ENCODE results near the gene TLE6.
"Not testable (repeated sequence)": the region's sequence is repeated elsewhere in the genome, so short reads cannot be mapped to it uniquely, and the experiment has no call there.

TLE6 gene

DNA sequence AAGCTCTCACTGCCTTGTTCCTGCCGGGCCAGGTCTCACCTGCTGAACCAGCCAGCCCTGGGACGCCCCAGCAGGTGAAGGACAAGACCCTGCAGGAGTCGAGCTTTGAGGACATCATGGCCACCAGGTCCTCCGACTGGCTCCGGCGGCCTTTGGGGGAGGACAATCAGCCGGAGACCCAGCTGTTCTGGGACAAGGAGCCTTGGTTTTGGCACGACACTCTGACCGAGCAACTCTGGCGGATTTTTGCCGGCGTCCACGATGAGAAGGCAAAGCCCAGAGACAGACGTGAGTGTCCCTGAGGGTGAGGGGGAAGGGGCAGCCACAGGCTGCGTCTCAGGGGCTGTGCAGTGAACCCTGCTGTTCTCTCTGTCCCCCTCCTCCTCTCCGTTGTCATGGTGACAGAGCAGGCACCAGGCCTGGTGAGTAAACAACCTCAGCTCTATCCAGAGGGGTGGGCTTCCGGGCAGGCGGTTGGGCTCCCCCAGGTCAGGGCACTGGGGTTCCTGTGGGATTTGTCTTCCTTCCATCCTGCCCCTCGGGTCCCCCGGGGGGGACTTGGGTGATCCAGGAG is 9.7 kb downstream of the TLE6 start:
- Mint-ChIP-seq H3K4me3 (no peak overlapping the region), H3K27me3 (peaks cover 5% of the 10 kb centered on the region)

GRCh38 chr19:2987797-2988196 is 10.4 kb downstream of the TLE6 start:
- Mint-ChIP-seq H3K4me3 (no peak overlapping the region), H3K4me1 (no peaks in the 10 kb centered on the region), H3K36me3 (no peaks in the 10 kb centered on the region), H3K27ac (no peak overlapping the region), H3K27me3 (peaks cover 5% of the 10 kb centered on the region), H3K9me3 (no peaks in the 10 kb centered on the region)

More for the DNA sequence above, 9.7 kb downstream of the TLE6 start:
- no peaks in the 10 kb centered on the region for H3K4me1 Mint-ChIP-seq
- H3K36me3 Mint-ChIP-seq: no peaks in the 10 kb centered on the region
- no peak overlapping the region for H3K27ac Mint-ChIP-seq
- H3K9me3 Mint-ChIP-seq: no peaks in the 10 kb centered on the region

- H3K9me3 Mint-ChIP-seq: no peaks in the 10 kb centered on the region
- H3K27me3 Mint-ChIP-seq: no peaks in the 10 kb centered on the region
- no peak overlapping the region for H3K27ac Mint-ChIP-seq
- no peaks in the 10 kb centered on the region for H3K36me3 Mint-ChIP-seq
- no peaks in the 10 kb centered on the region for H3K4me1 Mint-ChIP-seq
- no peak overlapping the region for H3K4me3 Mint-ChIP-seq
These were observed 11.2 kb downstream of the TLE6 start for GRCh38 chr19:2988568-2988967.

DNA sequence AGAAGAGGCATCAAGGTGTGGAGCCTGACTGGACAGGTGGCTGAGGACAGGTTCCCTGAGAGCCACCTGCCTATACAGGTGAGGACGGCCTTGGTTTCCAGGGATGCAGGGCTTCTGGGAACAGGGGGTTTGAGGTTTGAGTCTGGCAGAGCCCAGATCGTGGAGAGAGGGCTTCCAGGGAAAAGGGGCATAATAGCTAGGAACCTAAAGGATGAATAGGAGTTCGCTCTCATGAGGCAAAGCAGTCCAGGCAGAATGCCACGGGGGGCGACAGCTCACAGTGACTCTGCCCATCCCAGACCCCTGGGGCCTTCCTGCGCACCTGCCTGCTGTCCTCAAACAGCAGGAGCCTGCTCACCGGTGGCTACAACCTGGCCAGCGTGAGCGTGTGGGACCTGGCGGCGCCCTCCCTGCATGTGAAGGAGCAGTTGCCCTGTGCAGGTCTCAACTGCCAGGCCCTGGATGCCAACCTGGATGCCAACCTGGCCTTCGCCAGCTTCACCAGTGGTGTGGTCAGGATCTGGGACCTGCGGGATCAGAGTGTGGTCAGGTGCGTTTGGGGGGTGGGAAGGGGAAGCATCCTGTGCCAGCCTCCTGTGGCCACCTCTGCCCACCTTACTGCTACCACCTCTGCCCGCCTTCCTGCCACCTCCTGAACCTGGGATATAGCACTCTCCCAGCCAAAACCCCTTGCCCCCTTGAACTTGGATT is 12.0 kb downstream of the TLE6 start:
- Mint-ChIP-seq H3K27ac (no peak overlapping the region), H3K4me3 (no peak overlapping the region), H3K36me3 (no peaks in the 10 kb centered on the region), H3K27me3 (no peaks in the 10 kb centered on the region), H3K4me1 (no peaks in the 10 kb centered on the region), H3K9me3 (no peaks in the 10 kb centered on the region)

DNA sequence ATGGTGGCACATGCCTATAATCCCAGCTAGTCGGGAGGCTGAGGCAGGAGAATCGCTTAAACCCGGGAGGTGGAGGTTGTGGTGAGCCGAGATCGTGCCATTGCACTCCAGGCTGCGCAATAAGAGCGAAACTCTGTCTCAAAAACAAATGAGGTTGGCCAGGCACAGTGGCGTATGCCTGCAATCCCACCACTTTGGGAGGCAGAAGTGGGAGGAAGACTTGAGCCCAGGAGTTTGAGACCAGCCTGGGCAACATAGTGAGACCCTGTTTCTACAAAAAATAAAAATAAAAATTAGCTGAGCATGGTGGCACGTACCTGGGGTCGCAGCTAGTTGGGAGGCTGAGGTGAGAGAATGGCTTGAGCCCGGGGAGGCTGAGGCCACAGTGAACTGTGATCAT is 15.0 kb downstream of the TLE6 start:
- H3K4me1 Mint-ChIP-seq, H3K9me3 Mint-ChIP-seq, H3K27ac Mint-ChIP-seq, H3K36me3 Mint-ChIP-seq, H3K27me3 Mint-ChIP-seq, H3K4me3 Mint-ChIP-seq: not testable (repeated sequence)

DNA sequence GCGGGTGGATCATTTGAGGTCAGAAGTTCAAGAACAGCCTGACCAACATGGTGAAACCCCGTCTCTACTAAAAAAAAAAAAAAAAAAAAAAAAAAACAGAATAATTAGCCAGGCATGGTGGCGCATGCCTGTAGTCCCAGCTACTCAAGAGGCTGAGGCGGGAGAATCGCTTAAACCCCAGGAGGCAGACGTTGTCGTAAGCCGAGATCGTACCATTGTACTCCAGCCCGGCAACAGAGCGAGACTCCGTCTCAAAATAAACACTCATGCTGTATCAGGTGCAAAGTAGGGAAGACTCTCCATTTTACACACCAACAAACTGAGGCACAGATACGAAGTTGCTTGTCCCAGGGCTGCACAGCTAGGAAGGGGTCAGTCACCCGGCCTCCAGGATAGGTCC is 15.6 kb downstream of the TLE6 start:
- Mint-ChIP-seq H3K4me3 (no peak overlapping the region), H3K9me3 (no peaks in the 10 kb centered on the region), H3K27me3 (no peaks in the 10 kb centered on the region), H3K36me3 (peaks cover 1% of the 10 kb centered on the region), H3K27ac (no peak overlapping the region), H3K4me1 (no peaks in the 10 kb centered on the region)

DNA sequence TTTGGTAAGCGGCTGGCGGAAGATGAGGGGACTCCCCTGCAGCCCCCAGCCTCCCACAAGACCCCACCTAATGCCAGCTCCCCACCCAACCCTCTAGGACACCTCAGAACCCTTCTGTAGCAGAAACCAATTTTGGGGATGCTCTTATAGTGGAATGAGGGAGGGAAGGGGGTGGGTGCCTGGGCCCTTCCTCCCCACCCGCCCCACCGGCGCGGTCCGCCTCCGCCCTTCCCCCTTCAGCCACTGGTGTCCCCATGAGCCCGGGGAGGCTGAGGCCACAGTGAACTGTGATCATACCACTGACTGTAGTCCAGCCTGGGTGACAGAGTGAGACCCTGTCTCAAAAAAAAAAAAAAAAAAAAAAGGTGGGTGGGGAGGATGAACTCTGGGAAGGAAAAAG is 16.2 kb downstream of the TLE6 start:
- Mint-ChIP-seq H3K9me3 (no peaks in the 10 kb centered on the region), H3K27ac (no peak overlapping the region), H3K4me1 (no peaks in the 10 kb centered on the region), H3K36me3 (peaks cover 1% of the 10 kb centered on the region), H3K27me3 (no peaks in the 10 kb centered on the region), H3K4me3 (no peak overlapping the region)

DNA sequence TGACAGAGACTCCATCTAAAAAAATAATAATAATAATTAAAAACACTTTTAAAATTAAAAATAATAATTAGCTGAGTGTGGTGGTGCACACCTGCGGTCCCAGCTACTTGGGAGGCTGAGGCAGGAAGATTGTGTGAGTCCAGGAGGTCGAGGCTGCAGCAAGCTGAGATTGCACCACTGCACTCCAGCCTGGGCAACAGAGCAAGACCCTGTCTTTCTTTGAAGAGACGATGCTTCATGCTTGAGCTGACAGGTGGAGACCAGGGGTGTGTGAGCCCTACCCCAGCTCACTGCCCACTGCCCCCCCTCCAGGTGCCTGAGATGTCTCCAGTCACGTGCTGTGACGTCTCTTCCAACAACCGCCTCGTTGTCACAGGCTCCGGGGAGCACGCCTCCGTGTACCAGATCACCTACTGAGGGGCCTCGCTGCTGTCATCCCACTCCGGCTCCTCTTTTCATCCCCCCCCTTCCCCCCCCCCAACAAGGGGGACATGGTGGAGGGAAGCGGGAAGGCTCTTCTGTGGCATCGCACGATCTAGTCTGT is 17.3 kb downstream of the TLE6 start:
- Mint-ChIP-seq H3K27ac (no peak overlapping the region), H3K9me3 (no peaks in the 10 kb centered on the region), H3K4me3 (no peak overlapping the region), H3K4me1 (no peaks in the 10 kb centered on the region), H3K27me3 (no peaks in the 10 kb centered on the region), H3K36me3 (peaks cover 1% of the 10 kb centered on the region)

DNA sequence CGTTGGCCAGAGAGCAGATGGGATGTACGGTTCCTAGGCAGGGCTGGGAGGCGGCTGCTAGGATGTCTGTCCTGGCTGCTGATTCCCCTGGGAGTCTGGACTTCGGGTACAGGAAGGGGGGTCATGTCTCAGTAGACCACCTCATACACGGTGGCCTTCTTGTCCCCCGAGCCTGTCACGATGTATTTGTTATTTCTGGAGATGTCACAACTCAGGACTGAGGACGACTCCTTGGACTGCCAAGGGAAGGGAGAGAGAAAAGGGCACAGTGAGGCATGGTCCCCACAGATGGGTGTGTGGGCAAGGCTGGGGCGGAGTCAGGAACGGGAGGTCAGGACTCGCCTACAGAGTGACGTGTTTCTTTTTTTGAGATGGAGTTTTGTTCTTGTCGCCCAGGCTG is 20.4 kb downstream of the TLE6 start:
- peaks cover 3% of the 10 kb centered on the region for H3K36me3 Mint-ChIP-seq
- H3K4me3 Mint-ChIP-seq: no peak overlapping the region
- no peaks in the 10 kb centered on the region for H3K27me3 Mint-ChIP-seq
- H3K27ac Mint-ChIP-seq: no peak overlapping the region
- no peaks in the 10 kb centered on the region for H3K9me3 Mint-ChIP-seq
- H3K4me1 Mint-ChIP-seq: no peaks in the 10 kb centered on the region

- no peaks in the 10 kb centered on the region for H3K4me1 Mint-ChIP-seq
- H3K36me3 Mint-ChIP-seq: peaks cover 3% of the 10 kb centered on the region
- no peak overlapping the region for H3K27ac Mint-ChIP-seq
- no peaks in the 10 kb centered on the region for H3K27me3 Mint-ChIP-seq
- H3K9me3 Mint-ChIP-seq: no peaks in the 10 kb centered on the region
- H3K4me3 Mint-ChIP-seq: no peak overlapping the region
These were observed 21.3 kb downstream of the TLE6 start for GRCh38 chr19:2998642-2999041.

DNA sequence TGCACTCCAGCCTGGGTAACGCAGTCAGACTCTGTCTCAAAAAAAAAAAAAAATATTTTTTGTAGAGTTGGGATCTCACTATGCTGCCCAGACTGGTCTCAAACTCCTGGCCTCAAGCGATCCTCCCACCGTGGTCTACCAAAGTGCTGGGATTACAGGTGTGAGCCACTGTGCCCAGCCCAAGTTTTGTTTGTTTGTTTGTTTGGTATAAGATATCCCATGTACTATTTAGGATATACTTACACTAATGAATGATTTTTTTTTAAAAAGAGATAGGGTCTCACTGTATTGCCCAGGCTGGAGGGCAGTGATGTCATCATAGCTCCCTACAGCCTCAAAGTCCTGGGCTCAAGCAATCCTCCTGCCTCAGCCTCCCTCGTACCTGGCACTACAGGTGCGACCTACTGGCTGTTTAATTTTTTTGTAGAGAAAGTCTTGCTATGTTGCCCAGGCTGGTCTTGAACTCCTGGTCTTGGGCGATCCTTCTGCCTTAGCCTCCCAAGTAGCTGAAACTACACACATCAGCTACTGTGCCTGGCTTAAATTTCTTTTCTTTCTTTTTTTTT is 24.0 kb downstream of the TLE6 start:
- Mint-ChIP-seq H3K9me3 (no peaks in the 10 kb centered on the region), H3K27me3 (no peaks in the 10 kb centered on the region), H3K27ac (no peak overlapping the region), H3K4me3 (no peak overlapping the region), H3K36me3 (peaks cover 3% of the 10 kb centered on the region), H3K4me1 (no peaks in the 10 kb centered on the region)

DNA sequence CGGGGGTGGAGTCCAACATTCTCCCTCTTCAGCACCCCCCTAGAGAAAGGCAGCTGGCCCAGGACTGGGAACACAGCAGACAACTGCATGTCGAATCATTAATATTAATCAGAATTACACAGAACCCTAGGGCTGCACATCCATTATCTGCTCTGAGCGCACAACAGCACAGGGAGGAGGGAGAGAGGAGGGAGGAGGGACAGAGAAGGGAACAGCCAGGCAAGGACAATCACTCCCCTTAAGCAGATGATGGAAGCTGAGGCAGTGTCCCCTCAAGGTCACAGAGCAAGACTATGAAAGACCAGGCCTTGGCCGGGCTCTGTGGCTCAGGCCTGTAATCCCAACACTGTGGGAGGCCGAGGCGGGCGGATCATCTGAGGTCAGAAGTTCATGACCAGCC is 25.7 kb downstream of the TLE6 start:
- Mint-ChIP-seq H3K36me3 (peaks cover 4% of the 10 kb centered on the region), H3K4me3 (no peak overlapping the region), H3K27ac (no peak overlapping the region), H3K9me3 (no peaks in the 10 kb centered on the region), H3K4me1 (no peaks in the 10 kb centered on the region), H3K27me3 (no peaks in the 10 kb centered on the region)

GRCh38 chr19:3004522-3004921 is 27.2 kb downstream of the TLE6 start:
- no peak overlapping the region for H3K27ac Mint-ChIP-seq
- H3K36me3 Mint-ChIP-seq: peaks cover 4% of the 10 kb centered on the region

DNA sequence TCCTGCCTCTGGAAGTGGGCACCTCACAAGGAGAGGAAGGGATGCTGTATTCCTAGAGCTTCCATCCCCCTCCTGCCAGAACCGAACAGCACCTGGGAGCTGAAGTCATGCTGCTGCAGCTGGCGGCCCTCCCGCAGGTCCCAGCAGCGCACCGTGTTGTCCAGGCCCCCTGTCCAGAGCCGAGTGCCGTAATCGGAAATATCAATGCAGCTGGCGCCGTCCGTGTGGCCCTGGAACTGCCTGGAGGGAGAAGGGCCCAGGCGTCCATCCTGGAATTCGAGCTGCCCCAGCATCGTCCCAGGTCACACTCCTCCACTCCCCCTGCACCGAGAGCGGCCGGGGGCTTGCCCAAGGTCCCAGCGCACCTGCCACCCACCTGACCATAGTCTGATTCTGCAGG is 28.0 kb downstream of the TLE6 start:
- Mint-ChIP-seq H3K4me1 (no peaks in the 10 kb centered on the region), H3K4me3 (no peak overlapping the region), H3K9me3 (no peaks in the 10 kb centered on the region), H3K36me3 (peaks cover 4% of the 10 kb centered on the region), H3K27ac (no peak overlapping the region), H3K27me3 (no peaks in the 10 kb centered on the region)

More at GRCh38 chr19:3004522-3004921, 27.2 kb downstream of the TLE6 start:
- Mint-ChIP-seq H3K4me1 (no peaks in the 10 kb centered on the region), H3K27me3 (no peaks in the 10 kb centered on the region), H3K9me3 (no peaks in the 10 kb centered on the region), H3K4me3 (no peak overlapping the region)

DNA sequence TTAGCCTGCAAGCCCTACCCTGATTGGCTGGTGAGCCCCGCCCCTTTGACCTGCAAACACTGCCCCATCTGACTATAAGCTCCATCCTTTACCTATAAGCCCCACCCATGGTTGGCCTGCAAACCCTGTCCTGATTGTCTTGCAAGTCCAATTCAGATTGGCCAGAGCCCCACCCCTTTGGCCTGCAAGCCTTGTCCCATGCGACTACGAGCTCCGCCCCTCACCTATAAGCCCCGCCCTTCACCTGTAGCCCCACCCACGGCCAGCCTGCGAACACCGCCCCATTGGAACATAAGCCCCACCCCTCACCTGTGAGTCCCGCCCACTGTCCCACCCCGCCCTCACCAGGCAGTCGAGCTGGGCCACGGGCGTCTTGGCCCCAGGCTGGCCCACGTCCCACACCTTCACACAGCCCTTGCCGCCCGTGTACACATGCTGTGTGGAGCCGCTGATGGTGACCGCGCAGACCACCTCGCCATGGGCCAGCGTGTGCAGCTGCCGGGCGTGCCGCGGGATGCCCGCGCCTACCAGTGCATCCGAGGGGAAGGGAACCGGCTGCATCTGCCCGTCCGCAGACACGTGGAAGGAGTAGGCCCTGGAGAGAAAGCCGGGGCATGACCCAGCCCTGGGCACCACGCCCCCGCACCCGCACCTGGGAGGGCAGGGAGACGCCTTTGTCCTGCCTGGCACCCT is 28.9 kb downstream of the TLE6 start:
- Mint-ChIP-seq H3K27me3 (no peaks in the 10 kb centered on the region), H3K36me3 (peaks cover 4% of the 10 kb centered on the region), H3K27ac (no peak overlapping the region), H3K9me3 (no peaks in the 10 kb centered on the region), H3K4me1 (no peaks in the 10 kb centered on the region), H3K4me3 (no peak overlapping the region)

DNA sequence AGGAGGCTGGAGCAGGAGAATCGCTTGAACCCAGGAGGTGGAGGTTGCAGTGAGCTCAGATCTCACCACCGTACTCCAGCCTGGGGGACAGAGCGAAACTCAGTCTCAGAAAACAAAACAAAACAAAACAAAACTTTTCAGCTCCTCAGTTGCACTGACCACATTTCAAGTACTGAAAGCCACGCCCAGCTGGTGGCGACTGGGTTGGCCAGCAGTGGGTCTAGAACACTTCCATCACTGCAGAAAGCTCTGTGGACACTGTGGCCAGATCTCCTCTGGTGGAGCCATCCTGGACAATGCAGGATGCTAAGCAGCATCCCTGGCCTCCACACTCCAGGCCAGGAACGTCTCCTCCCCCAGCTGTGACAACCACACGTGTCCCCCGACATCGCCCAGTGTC is 30.6 kb downstream of the TLE6 start:
- Mint-ChIP-seq H3K4me3 (no peak overlapping the region), H3K4me1 (no peaks in the 10 kb centered on the region), H3K27me3 (no peaks in the 10 kb centered on the region), H3K9me3 (no peaks in the 10 kb centered on the region), H3K36me3 (peaks cover 2% of the 10 kb centered on the region), H3K27ac (no peak overlapping the region)
